GM12878 (cell line): Measurements from ENCODE around the gene GPR87. TPM values are rescaled to one million over a fixed set of nuclear protein-coding genes. Genes with fewer than 3 reads are reported as not detected.

Source experiments
- ATAC-seq: fragments of 200-7000 bp; cut with Tn5 transposase; 3 replicates; pipeline ENCODE4 v1.9.1; 2020; ENCODE audit warnings: mild to moderate bottlenecking, moderate library complexity
- BruUV-seq: library from RNA; stranded (reverse); fragments of 400-500 nt; replicated peaks from 2 replicates; lab custom pipeline; 2021; lab: Mats Ljungman, UMichigan
- CTCF ChIA-PET: fragments of 300-600 bp; sonication (Branson Sonifier 250); formaldehyde crosslinking; extraction: SDS; loops from one replicate; lab custom pipeline; 2021; ENCODE audit warnings: inconsistent platforms; lab: Yijun Ruan, JAX
- POLR2A ChIA-PET: fragments of 350-600 bp; formaldehyde crosslinking; extraction: SDS; loops from one replicate; lab custom pipeline; 2021; ENCODE audit warnings: inconsistent platforms; lab: Charles Lee
- RAD21 ChIA-PET: fragments of 300-600 bp; sonication (Branson Sonifier 250); formaldehyde crosslinking; loops from one replicate; lab custom pipeline; 2023; ENCODE audit warnings: antibody characterized with exemption; ENCODE audit not compliant: unreplicated experiment; lab: Charles Lee
- SMC1A ChIA-PET: fragments of 300-600 bp; sonication (Branson Sonifier 250); formaldehyde crosslinking; loops from one replicate; lab custom pipeline; 2023; ENCODE audit not compliant: unreplicated experiment, uncharacterized antibody; lab: Charles Lee
- DNase-seq: peaks from one replicate; pipeline ENCODE4 v3.0.0-alpha.2; 2011; ENCODE audit warnings: low read depth, low spot score
- FAIRE-seq: peaks from 3 replicates; lab custom pipeline; 2011; peaks lifted over from hg19 to GRCh38; lab: Jason Lieb, UNC
- H2AFZ ChIP-seq: 2 replicates; pipeline ENCODE4 v1.6.0; 2011; ENCODE audit warnings: low read depth, low read length, control low read depth; ENCODE audit not compliant: control insufficient read depth
- H3K27ac ChIP-seq: 2 replicates; pipeline ENCODE4 v1.5.1; 2011; ENCODE audit warnings: control low read depth; ENCODE audit not compliant: control insufficient read depth, insufficient read depth
- H3K27me3 ChIP-seq, 2 experiments: replicated peaks in 1 of 2; 2 replicates each; pipeline versions ENCODE4 v1.6.0 to v1.6.1; 2011; ENCODE audit warnings: low read length in 1 of 2; ENCODE audit not compliant: control insufficient read depth in 2 of 2, insufficient read depth in 2 of 2
- H3K36me3 ChIP-seq, 2 experiments: 2 replicates each; pipeline ENCODE4 v1.5.1; 2011; ENCODE audit warnings: low read length in 1 of 2; ENCODE audit not compliant: control insufficient read depth in 2 of 2, insufficient read depth in 2 of 2
- H3K4me1 ChIP-seq: 2 replicates; pipeline ENCODE4 v1.6.1; 2011; ENCODE audit warnings: mild to moderate bottlenecking, low read length, moderate library complexity, mixed read lengths; ENCODE audit not compliant: control insufficient read depth, insufficient read depth
- H3K4me2 ChIP-seq: 2 replicates; pipeline ENCODE4 v1.6.0; 2011; ENCODE audit warnings: control low read depth; ENCODE audit not compliant: control insufficient read depth, insufficient read depth
- H3K4me3 ChIP-seq: fragments of 200-600 bp; sonication (generic); 2 replicates; pipeline ENCODE4 v1.5.1; 2016
- H3K79me2 ChIP-seq: 2 replicates; pipeline ENCODE4 v1.6.0; 2011; ENCODE audit warnings: low read length; ENCODE audit not compliant: control insufficient read depth, insufficient read depth
- H3K9ac ChIP-seq: 2 replicates; pipeline ENCODE4 v1.8.0; 2011; ENCODE audit warnings: low read length, control low read depth, mixed read lengths; ENCODE audit not compliant: control insufficient read depth, insufficient read depth
- H3K9me3 ChIP-seq: replicated peaks from 3 replicates; pipeline ENCODE4 v1.5.1; 2011; ENCODE audit warnings: mild to moderate bottlenecking, low read length; ENCODE audit not compliant: control insufficient read depth, insufficient read depth
- H4K20me1 ChIP-seq: 2 replicates; pipeline ENCODE4 v1.6.0; 2011; ENCODE audit not compliant: control insufficient read depth, insufficient read depth
- BCL11A ChIP-seq: IDR thresholded peaks from 2 replicates; pipeline ENCODE4 v1.6.1; 2011; ENCODE audit warnings: low read depth, low read length
- CBFB ChIP-seq: IDR thresholded peaks from 2 replicates; pipeline ENCODE4 v1.6.1; 2016; ENCODE audit warnings: antibody characterized with exemption, low read depth
- CBX3 ChIP-seq: fragments of 200-600 bp; sonication (generic); IDR thresholded peaks from 2 replicates; pipeline ENCODE4 v1.6.1; 2016; ENCODE audit warnings: low read depth, borderline replicate concordance
- ESRRA ChIP-seq: IDR thresholded peaks from 2 replicates; pipeline ENCODE4 v1.6.1; 2012; ENCODE audit warnings: mild to moderate bottlenecking, low read length, improper control_type of control experiment
- LARP7 ChIP-seq: fragments of 450-650 bp; IDR thresholded peaks from 2 replicates; pipeline ENCODE4 v1.6.1; 2017; ENCODE audit warnings: mild to moderate bottlenecking
- RUNX3 ChIP-seq: IDR thresholded peaks from 2 replicates; pipeline ENCODE4 v1.6.1; 2012; ENCODE audit warnings: low read length, inconsistent platforms
- WGBS: methylation state at CpG from one replicate; pipeline ENCODE4 v1.1.6; 2016; ENCODE audit warnings: low lambda C conversion rate; ENCODE audit not compliant: insufficient replicate concordance, insufficient coverage; ENCODE audit errors: missing lambda C conversion rate; 5-methylcytosine and 5-hydroxymethylcytosine counted together
- in situ Hi-C: fragments of 300-500 bp; cut with MboI; formaldehyde crosslinking; loops from 9 replicates; pipeline ENCODE4 v1.14.3; 2018; ENCODE audit warnings: mixed read lengths
- intact Hi-C: fragments of 100-400 bp; cut with micrococcal nuclease; formaldehyde crosslinking; loops from one replicate; pipeline ENCODE4 v1.14.2; 2022; ENCODE audit not compliant: unreplicated experiment
- polyA plus RNA-seq, 11 experiments: library from polyadenylated mRNA; depleted of rRNA in 4 of 11; unstranded in 6 of 11; stranded (reverse) in 5 of 11; fragments of >200 nt; fragmentation: Nextera tagmentation in 4 of 11; fragmentation: Illumina TruSeq in 1 of 11; extraction: Ambion mirVana in 4 of 11; extraction: Trizol in 1 of 11; gene quantifications; 1 replicate in 1 of 11; 2 replicates in 10 of 11; pipeline versions ENCODE4 v1.2.1 to v1.2.3, GENCODE V29; 2011 to 2016; ENCODE audit warnings: inconsistent platforms in 2 of 11, missing spikeins in 2 of 11, low read depth in 1 of 11
- total RNA-seq, 4 experiments: library from RNA; depleted of rRNA in 3 of 4; stranded (reverse); fragments of >200 nt in 3 of 4; fragmentation: Illumina TruSeq in 1 of 4; extraction: Trizol in 1 of 4; gene quantifications; 2 replicates each; pipeline versions ENCODE4 v1.2.1 to v1.2.3, GENCODE V29; 2013 to 2021

Gene GPR87
- total and polyA plus RNA-seq, 10 of the 15 experiments (the other 5 are each of a cell fraction or from before 2014, with no cell fraction given): 0.06 to 0.27 (median 0.16) TPM; not detected in 5

GRCh38 chr3:151275091-151275490 lies 41.5 kb downstream of the GPR87 start:
- in situ Hi-C loops: loop anchor here (5.0 to 10.0 kb wide), 3 partner anchors 48 to 730 kb away; partner anchors contain the start of genes EIF2A and SERP1

GRCh38 chr3:151269631-151270030 lies 47.0 kb downstream of the GPR87 start:
- no peak for TF ChIP-seq BCL11A
- no peak for TF ChIP-seq ESRRA
- TF ChIP-seq CBX3: no peak
- no peak for TF ChIP-seq LARP7
- TF ChIP-seq, all 136 proteins: peak for 0
- Histone ChIP-seq H2AFZ (no peak overlapping the region), H3K4me1 (peaks cover 16% of the 10 kb centered on the region), H4K20me1 (no peaks in the 10 kb centered on the region), H3K79me2 (no peaks in the 10 kb centered on the region), H3K27me3 (no peaks in the 10 kb centered on the region), H3K9me3 (no peaks in the 10 kb centered on the region), H3K27ac (no peak overlapping the region), H3K9ac (no peak overlapping the region), H3K4me2 (no peak overlapping the region), H3K36me3 (no peaks in the 10 kb centered on the region), H3K4me3 (no peak overlapping the region)
- RAD21 ChIA-PET: no interaction called here
- WGBS: 32% methylated on average over 5 of the region's 5 CpGs
- FAIRE-seq (no peak), DNase-seq (no peak), ATAC-seq (no peak)
- intact Hi-C loops: no loop called here
- in situ Hi-C loops: loop anchor here (10.0 kb wide), 1 partner anchor 725 kb away; the partner anchor contains the start of genes EIF2A and SERP1
- POLR2A ChIA-PET: no interaction called here
- BruUV-seq: no TSS peak
- SMC1A ChIA-PET: interaction anchor here (1.1 to 3.4 kb wide), 2 partner anchors 10 to 42 kb away, joined by 3 to 21 read pairs; partner anchors contain the start of gene P2RY14
- CTCF ChIA-PET: no interaction called here

More at GRCh38 chr3:151275091-151275490, 41.5 kb downstream of the GPR87 start:
- FAIRE-seq (peak; percentile 49), DNase-seq (no peak), ATAC-seq (no peak)
- no TSS peak for BruUV-seq
- Histone ChIP-seq H3K9ac (no peak overlapping the region), H3K4me1 (peaks cover 36% of the 10 kb centered on the region), H2AFZ (no peak overlapping the region), H3K27ac (no peak overlapping the region), H4K20me1 (no peaks in the 10 kb centered on the region), H3K4me2 (no peak overlapping the region), H3K36me3 (no peaks in the 10 kb centered on the region), H3K4me3 (no peak overlapping the region), H3K27me3 (no peaks in the 10 kb centered on the region), H3K79me2 (no peaks in the 10 kb centered on the region), H3K9me3 (no peaks in the 10 kb centered on the region)
- intact Hi-C loops: no loop called here
- 97% methylated on average over 5 of the region's 5 CpGs for WGBS
- ChIA-PET SMC1A (interaction anchor here (0.9 to 1.6 kb wide), 8 partner anchors 9 to 113 kb away, joined by 3 to 13 read pairs (median 4); no protein-coding TSS in a partner anchor), POLR2A (no interaction called here), CTCF (interaction anchor here (0.8 to 9.6 kb wide), 6 partner anchors 8 to 107 kb away, joined by 3 to 182 read pairs (median 4); no protein-coding TSS in a partner anchor), RAD21 (no interaction called here)
- no peak for TF ChIP-seq CBFB
- 0 out of 2 replicates have a peak, but pooled peaks have one; percentile 15 for TF ChIP-seq RUNX3
